Dermis lymphatic vessel endothelial cell (primary cell): Measurements from ENCODE around the gene ERC1. TPM values are rescaled to one million over a fixed set of nuclear protein-coding genes. Genes with fewer than 3 reads are reported as not detected.

Experiments used
- total RNA-seq: library from RNA; depleted of rRNA; stranded (reverse); fragments of >200 nt; gene quantifications from 2 replicates; pipeline ENCODE4 v1.2.1, GENCODE V29; 2014

Gene ERC1
- 28.4 and 28.7 TPM in 2 replicates for total RNA-seq

GRCh38 chr12:990661-991349 lies at the start of gene ERC1:
TSS of gene ERC1 (plus strand) at chr12:991223. CDS start at chr12:1027904, 36,681 bp downstream.

GRCh38 chr12:949453-950191 lies 41.4 kb upstream of the ERC1 start, which contains the start of gene RAD52:
TSS of gene RAD52 (minus strand) at chr12:949694. CDS start at chr12:933058, 16,636 bp downstream.

Other genes with a start within 250 kb of the ERC1 start
- 131 and 159 TPM in 2 replicates for gene WNK1, start 238.6 kb upstream of the ERC1 start, total RNA-seq
- gene RAD52, start 41.5 kb upstream of the ERC1 start, total RNA-seq, result 4.8 and 9.8 TPM in 2 replicates